Ramos (cell line): ENCODE measurements around the gene RUNX3.
"Not testable (repeated sequence)": the region's sequence is repeated elsewhere in the genome, so short reads cannot be mapped to it uniquely, and the experiment has no call there.

Source experiments
- in situ Hi-C: fragments of 300-500 bp; cut with MboI; formaldehyde crosslinking; loops from one replicate; pipeline ENCODE4 v1.14.3; 2022; ENCODE audit warnings: low sequenced_read_pairs; ENCODE audit not compliant: unreplicated experiment

Gene RUNX3

GRCh38 chr1:24930260-24931145 lies at the start of gene RUNX3:
RUNX3 (minus strand) TSS chr1:24930276; CDS start chr1:24929868, 408 bp downstream.
- in situ Hi-C loops: no loop called here

GRCh38 chr1:24979232-24979631 lies 49.2 kb upstream of the RUNX3 start:
- in situ Hi-C loops: not testable (repeated sequence)

- in situ Hi-C loops: no loop called here
Measured at GRCh38 chr1:24978383-24979032, 48.4 kb upstream of the RUNX3 start.

GRCh38 chr1:24975391-24975790 lies 45.3 kb upstream of the RUNX3 start:
- in situ Hi-C loops: no loop called here

- in situ Hi-C loops: no loop called here
Measured at GRCh38 chr1:24973315-24973714, 43.2 kb upstream of the RUNX3 start.

- in situ Hi-C loops: no loop called here
Measured at GRCh38 chr1:24972915-24973242, 42.8 kb upstream of the RUNX3 start.

GRCh38 chr1:24972221-24972914 lies 42.3 kb upstream of the RUNX3 start:
- in situ Hi-C loops: no loop called here

- in situ Hi-C loops: no loop called here
Measured at GRCh38 chr1:24970926-24971875, 41.1 kb upstream of the RUNX3 start.

- in situ Hi-C loops: no loop called here
Measured at GRCh38 chr1:24970399-24970753, 40.3 kb upstream of the RUNX3 start.

- in situ Hi-C loops: no loop called here
Measured at GRCh38 chr1:24969596-24970398, 39.7 kb upstream of the RUNX3 start.

GRCh38 chr1:24968941-24969585 lies 39.0 kb upstream of the RUNX3 start:
- in situ Hi-C loops: no loop called here

GRCh38 chr1:24967962-24968361 lies 37.9 kb upstream of the RUNX3 start:
- in situ Hi-C loops: no loop called here

- in situ Hi-C loops: no loop called here
Measured at GRCh38 chr1:24967555-24967954, 37.5 kb upstream of the RUNX3 start.

GRCh38 chr1:24966724-24967346 lies 36.8 kb upstream of the RUNX3 start:
- in situ Hi-C loops: no loop called here

- in situ Hi-C loops: no loop called here
Measured at GRCh38 chr1:24966121-24966723, 36.1 kb upstream of the RUNX3 start.

- in situ Hi-C loops: no loop called here
Measured at GRCh38 chr1:24965571-24965930, 35.5 kb upstream of the RUNX3 start.

- in situ Hi-C loops: no loop called here
Measured at GRCh38 chr1:24964811-24965570, 34.9 kb upstream of the RUNX3 start.
